Measurements from ENCODE around the gene KASH5.

- TF ChIP-seq CTCF (IDR thresholded peaks at IDR 0.05) (no peak), POLR2A (IDR thresholded peaks at IDR 0.05) (no peak), POLR2AphosphoS5 (IDR thresholded peaks at IDR 0.05; ENCODE audit: insufficient read depth in 1 of 2, low read depth in 1 of 2) (no peak)
Measured at GRCh38 chr19:49414256-49414655, 26.2 kb downstream of the KASH5 start.
